Measurements from ENCODE around the gene SLC37A1.

SLC37A1 gene

DNA sequence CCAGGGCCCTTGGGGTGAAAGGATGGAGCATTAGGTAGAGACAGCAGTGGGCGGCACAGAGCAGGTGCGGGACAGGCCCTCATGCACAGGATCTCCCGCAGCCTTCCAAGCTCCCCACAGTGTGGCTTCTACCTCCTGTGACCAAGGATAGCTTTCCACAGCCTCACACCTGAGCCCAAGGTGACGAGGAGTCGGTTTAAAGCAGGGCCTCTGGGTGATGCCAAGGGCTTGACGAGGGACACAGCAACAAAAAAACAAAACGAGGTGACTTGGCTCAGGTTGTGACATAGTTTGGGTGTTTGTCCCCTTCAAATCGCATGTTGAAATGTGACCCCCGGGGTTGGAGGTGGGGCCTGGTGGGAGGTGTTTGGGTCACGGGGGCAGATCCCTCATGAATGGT, 32.9 kb upstream of the SLC37A1 start:
- H3K4me3 ChIP-seq (ENCODE audit: low read length): no peak overlapping the region
- TF ChIP-seq CTCF (conservative IDR thresholded peaks at IDR 0.05; ENCODE audit: low read depth, low read length): no peak
- DNase-seq (ENCODE audit: low read depth): no peak

- TF ChIP-seq CTCF (conservative IDR thresholded peaks at IDR 0.05; ENCODE audit: low read depth, low read length): no peak
- DNase-seq (ENCODE audit: low read depth): no peak
- no peak overlapping the region for H3K4me3 ChIP-seq (ENCODE audit: low read length)
Measured at GRCh38 chr21:42481169-42481568, 32.5 kb upstream of the SLC37A1 start.

GRCh38 chr21:42484966-42485365, 28.7 kb upstream of the SLC37A1 start:
- TF ChIP-seq CTCF (conservative IDR thresholded peaks at IDR 0.05; ENCODE audit: low read depth, low read length): no peak
- no peak overlapping the region for H3K4me3 ChIP-seq (ENCODE audit: low read length)
- DNase-seq (ENCODE audit: low read depth): no peak

DNA sequence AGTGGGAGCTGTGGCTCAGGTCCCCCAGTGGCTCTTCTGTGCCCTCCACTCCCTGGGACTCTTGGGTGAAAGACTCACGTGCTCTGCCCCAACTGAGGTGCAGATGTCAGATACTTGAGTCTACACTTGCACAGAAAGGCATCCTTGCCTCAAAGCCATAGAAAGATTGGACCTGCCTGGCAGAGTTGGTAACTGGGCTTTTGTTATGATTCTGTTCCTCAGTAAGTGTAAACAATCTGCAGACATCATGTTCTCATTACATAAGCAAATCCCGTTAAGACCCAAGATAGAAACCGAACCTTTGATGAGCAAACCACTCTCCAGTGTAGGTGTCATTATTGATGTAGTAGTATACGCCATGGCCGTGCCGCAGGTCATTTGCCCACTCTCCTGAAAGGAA, 27.6 kb upstream of the SLC37A1 start:
- DNase-seq (ENCODE audit: low read depth): no peak
- no peak overlapping the region for H3K4me3 ChIP-seq (ENCODE audit: low read length)
- TF ChIP-seq CTCF (conservative IDR thresholded peaks at IDR 0.05; ENCODE audit: low read depth, low read length): no peak

DNA sequence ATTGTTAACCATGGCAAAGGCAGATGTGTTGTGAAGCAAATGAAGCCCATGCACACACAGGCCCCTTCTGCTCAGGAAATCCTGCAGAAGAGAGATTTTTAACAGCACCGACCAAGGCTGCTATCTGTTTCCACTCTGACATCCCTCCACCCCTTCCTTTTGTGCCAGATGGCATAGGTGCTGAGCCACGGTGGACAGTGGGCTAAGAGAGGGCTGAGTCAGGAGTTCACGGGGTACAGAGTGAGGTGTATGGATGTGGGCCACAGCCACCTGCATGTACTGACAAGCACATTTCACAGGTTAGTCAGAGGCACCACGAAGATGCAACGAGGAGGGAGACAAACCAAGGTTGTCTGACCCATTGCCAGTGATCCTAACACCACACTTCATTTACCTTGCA, 27.1 kb upstream of the SLC37A1 start:
- H3K4me3 ChIP-seq (ENCODE audit: low read length): no peak overlapping the region
- DNase-seq (ENCODE audit: low read depth): no peak
- TF ChIP-seq CTCF (conservative IDR thresholded peaks at IDR 0.05; ENCODE audit: low read depth, low read length): no peak

- no peak for TF ChIP-seq CTCF (conservative IDR thresholded peaks at IDR 0.05; ENCODE audit: low read depth, low read length)
- DNase-seq (ENCODE audit: low read depth): no peak
- no peak overlapping the region for H3K4me3 ChIP-seq (ENCODE audit: low read length)
Measured at GRCh38 chr21:42489006-42489563, 24.6 kb upstream of the SLC37A1 start.

DNA sequence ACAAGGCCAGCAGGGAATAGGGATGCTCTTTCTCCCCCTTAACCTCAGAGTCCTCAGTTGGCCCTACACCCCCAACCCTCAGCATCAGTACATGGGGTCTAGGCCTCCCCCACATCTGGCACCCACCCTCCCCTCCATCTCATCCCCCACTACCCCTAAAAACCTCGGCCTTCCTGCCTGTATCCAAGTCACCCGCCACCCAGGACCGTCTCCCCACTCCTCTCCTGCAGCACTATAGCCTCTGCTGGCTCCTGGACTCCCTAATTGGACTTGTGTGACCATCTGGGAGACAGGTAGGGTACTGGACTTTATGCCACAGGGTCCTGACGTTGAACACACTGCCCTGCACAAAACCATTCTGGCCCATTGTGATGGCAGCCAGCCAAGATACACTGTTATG, 23.7 kb upstream of the SLC37A1 start:
- no peak for DNase-seq (ENCODE audit: low read depth)
- no peak overlapping the region for H3K4me3 ChIP-seq (ENCODE audit: low read length)
- TF ChIP-seq CTCF (conservative IDR thresholded peaks at IDR 0.05; ENCODE audit: low read depth, low read length): no peak

Data from retinal pigment epithelial cell (primary cell).